IMR-90 (cell line): Measurements from ENCODE around the gene JAKMIP3. TPM values are rescaled to one million over a fixed set of nuclear protein-coding genes. Genes with fewer than 3 reads are reported as not detected.

ENCODE experiments used
- polyA plus RNA-seq, 3 experiments: library from polyadenylated mRNA; depleted of rRNA; stranded (reverse); fragments of >200 nt; gene quantifications; 2 replicates each; pipeline ENCODE4 v1.2.3, GENCODE V29; 2012; ENCODE audit warnings: low replicate concordance in 1 of 3
- total RNA-seq: library from RNA; depleted of rRNA; stranded (reverse); fragments of >200 nt; gene quantifications from 2 replicates; pipeline ENCODE4 v1.2.3, GENCODE V29; 2012; rRNA removed

JAKMIP3 gene
- total and polyA plus RNA-seq, 2 of the 4 experiments (the other 2 are of a cell fraction) = under 0.01 to 0.22 TPM

Other genes with a start within 250 kb of the JAKMIP3 start
- gene PPP2R2D, start 164.9 kb upstream of the JAKMIP3 start, total RNA-seq = 21.1 and 23.8 TPM in 2 replicates
- 22.8 and 23.3 TPM in 2 replicates for gene PPP2R2D, start 164.9 kb upstream of the JAKMIP3 start, polyA plus RNA-seq (2012; rRNA removed)
- gene BNIP3, start 84.0 kb upstream of the JAKMIP3 start, total RNA-seq = 134 and 252 TPM in 2 replicates
- 181 and 211 TPM in 2 replicates for gene BNIP3, start 84.0 kb upstream of the JAKMIP3 start, polyA plus RNA-seq (2012; rRNA removed)
- 7.2 and 8.1 TPM in 2 replicates for gene DPYSL4, start 121.0 kb downstream of the JAKMIP3 start, total RNA-seq
- 30.5 and 33.7 TPM in 2 replicates for gene DPYSL4, start 121.0 kb downstream of the JAKMIP3 start, polyA plus RNA-seq (2012; rRNA removed)
- 5.0 TPM in 2 replicates for gene STK32C, start 242.0 kb downstream of the JAKMIP3 start, total RNA-seq
- 8.3 and 9.0 TPM in 2 replicates for gene STK32C, start 242.0 kb downstream of the JAKMIP3 start, polyA plus RNA-seq (2012; rRNA removed)